Right atrium auricular region (tissue), 2 donors: Measurements from ENCODE around the gene TNS1. TPM values are rescaled to one million over a fixed set of nuclear protein-coding genes. Genes with fewer than 3 reads are reported as not detected.

Experiments used
- DNase-seq: peaks from one replicate; pipeline ENCODE4 v3.0.0-alpha.2; 2019; ENCODE audit warnings: low spot score
- H3K27ac ChIP-seq, 2 donors: fragments of 200-600 bp; sonication (generic); 1 replicate in 1 of 2; 2 replicates in 1 of 2; pipeline ENCODE4 v1.5.1; 2016 to 2019
- H3K27me3 ChIP-seq, 2 donors: fragments of 200-600 bp; sonication (generic); one replicate each; pipeline versions ENCODE4 v1.5.1 to v1.6.0; 2017 to 2019
- H3K36me3 ChIP-seq: fragments of 200-600 bp; sonication (generic); one replicate; pipeline ENCODE4 v1.5.1; 2016
- H3K4me1 ChIP-seq, 2 donors: fragments of 200-600 bp; sonication (generic); one replicate each; pipeline versions ENCODE4 v1.5.1 to v1.6.0; 2017 to 2019
- H3K4me3 ChIP-seq, 2 donors: fragments of 200-600 bp; sonication (generic); 1 replicate in 1 of 2; 2 replicates in 1 of 2; pipeline ENCODE4 v1.5.1; 2017 to 2019; ENCODE audit warnings: mild to moderate bottlenecking in 1 of 2, moderate library complexity in 1 of 2
- H3K9me3 ChIP-seq, 2 donors: fragments of 200-600 bp; sonication (generic); one replicate each; pipeline ENCODE4 v1.5.1; 2019
- total RNA-seq, 2 donors: library from RNA; depleted of rRNA; stranded (reverse); fragments of >200 nt; gene quantifications; one replicate each; pipeline ENCODE4 v1.1.0, GENCODE V29; 2016
- TF ChIP-seq, protein P1 (sequence below), 2 donors: fragments of 200-600 bp; sonication (generic); IDR thresholded peaks; one replicate each; pipeline ENCODE4 v1.5.1; 2019; ENCODE audit warnings: antibody characterized with exemption in 2 of 2

Gene TNS1
- total RNA-seq, 2 donors from 2014 or later, result 393 to 720 TPM

DNA sequence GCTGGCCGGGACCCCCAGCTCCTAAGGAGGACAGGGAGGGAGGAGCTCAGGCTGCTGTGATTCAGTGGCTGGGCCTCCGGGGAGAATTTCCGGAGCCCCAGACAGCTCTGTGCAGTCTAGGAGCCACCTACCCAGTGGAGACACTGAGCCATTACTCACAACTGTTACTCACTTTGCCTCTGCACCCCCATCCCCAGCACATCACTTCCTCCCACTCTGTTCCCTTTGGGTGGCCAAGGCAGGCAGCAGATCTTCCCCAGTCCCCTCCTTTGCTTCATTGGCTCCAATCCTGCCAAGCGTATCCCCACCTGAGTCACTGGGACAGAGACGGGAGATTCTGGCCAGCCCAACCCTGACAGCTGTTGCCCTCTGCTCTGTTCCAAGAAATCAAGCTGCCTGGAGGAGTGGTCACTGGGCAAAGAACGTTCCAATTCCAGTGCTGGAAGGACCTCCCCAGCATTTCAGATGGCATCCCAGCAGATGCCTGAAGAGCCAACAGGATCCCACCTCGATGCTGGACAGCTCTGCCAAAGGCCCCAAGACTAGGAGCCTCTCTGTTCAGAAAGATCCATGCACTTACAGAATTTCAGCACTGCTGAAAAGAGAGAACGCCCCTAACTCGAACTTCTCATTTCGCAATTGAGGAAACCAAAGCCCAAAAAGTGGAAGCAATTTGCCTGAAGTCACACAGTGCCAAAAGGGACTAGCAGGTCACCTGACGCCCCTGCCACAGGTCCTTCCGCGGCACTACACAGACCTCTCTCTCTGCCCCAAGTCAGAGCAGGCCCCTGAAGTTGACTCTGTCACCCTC is 68.3 kb downstream of the TNS1 start:
- TF ChIP-seq, protein P1, sequence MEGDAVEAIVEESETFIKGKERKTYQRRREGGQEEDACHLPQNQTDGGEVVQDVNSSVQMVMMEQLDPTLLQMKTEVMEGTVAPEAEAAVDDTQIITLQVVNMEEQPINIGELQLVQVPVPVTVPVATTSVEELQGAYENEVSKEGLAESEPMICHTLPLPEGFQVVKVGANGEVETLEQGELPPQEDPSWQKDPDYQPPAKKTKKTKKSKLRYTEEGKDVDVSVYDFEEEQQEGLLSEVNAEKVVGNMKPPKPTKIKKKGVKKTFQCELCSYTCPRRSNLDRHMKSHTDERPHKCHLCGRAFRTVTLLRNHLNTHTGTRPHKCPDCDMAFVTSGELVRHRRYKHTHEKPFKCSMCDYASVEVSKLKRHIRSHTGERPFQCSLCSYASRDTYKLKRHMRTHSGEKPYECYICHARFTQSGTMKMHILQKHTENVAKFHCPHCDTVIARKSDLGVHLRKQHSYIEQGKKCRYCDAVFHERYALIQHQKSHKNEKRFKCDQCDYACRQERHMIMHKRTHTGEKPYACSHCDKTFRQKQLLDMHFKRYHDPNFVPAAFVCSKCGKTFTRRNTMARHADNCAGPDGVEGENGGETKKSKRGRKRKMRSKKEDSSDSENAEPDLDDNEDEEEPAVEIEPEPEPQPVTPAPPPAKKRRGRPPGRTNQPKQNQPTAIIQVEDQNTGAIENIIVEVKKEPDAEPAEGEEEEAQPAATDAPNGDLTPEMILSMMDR (IDR thresholded peaks at IDR 0.05), result no peak
- H3K4me3 ChIP-seq, result peak overlapping the region; percentile 15 to 31
- H3K27me3 ChIP-seq, result no peaks in the 10 kb centered on the region
- H3K27ac ChIP-seq, result peak overlapping the region; percentile 96 to 99
- H3K4me1 ChIP-seq, result peaks cover 5 to 100% of the 10 kb centered on the region in 2 donors
- peaks cover 25% of the 10 kb centered on the region for H3K36me3 ChIP-seq
- H3K9me3 ChIP-seq, result no peaks in the 10 kb centered on the region
- DNase-seq, result peak; percentile 89

DNA sequence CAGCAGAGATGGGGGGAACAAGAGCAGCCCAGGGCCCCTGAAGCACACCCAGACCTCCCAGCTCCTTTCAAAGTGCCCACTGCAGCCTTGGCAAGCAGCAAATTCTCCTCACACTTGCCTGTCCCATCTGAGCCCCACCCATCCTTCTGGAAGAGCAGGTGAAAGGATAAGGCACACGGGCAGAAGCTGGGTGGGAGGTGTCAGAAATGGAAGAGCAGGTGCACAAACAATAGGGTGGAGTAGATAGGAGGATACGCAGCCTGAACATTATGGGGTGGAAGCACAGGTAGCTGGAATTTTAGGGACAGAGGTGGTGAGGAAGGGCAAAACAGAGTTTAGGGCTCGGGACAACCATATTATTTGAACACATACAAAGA is 69.2 kb downstream of the TNS1 start:
- TF ChIP-seq, protein P1 (IDR thresholded peaks at IDR 0.05), result no peak
- Histone ChIP-seq H3K4me3 (peak overlapping the region; percentile 12 to 22), H3K27me3 (no peaks in the 10 kb centered on the region), H3K4me1 (peaks cover 5 to 100% of the 10 kb centered on the region in 2 donors), H3K27ac (peak overlapping the region; percentile 96 to 99), H3K9me3 (no peaks in the 10 kb centered on the region), H3K36me3 (peaks cover 18% of the 10 kb centered on the region)
- no peak for DNase-seq

DNA sequence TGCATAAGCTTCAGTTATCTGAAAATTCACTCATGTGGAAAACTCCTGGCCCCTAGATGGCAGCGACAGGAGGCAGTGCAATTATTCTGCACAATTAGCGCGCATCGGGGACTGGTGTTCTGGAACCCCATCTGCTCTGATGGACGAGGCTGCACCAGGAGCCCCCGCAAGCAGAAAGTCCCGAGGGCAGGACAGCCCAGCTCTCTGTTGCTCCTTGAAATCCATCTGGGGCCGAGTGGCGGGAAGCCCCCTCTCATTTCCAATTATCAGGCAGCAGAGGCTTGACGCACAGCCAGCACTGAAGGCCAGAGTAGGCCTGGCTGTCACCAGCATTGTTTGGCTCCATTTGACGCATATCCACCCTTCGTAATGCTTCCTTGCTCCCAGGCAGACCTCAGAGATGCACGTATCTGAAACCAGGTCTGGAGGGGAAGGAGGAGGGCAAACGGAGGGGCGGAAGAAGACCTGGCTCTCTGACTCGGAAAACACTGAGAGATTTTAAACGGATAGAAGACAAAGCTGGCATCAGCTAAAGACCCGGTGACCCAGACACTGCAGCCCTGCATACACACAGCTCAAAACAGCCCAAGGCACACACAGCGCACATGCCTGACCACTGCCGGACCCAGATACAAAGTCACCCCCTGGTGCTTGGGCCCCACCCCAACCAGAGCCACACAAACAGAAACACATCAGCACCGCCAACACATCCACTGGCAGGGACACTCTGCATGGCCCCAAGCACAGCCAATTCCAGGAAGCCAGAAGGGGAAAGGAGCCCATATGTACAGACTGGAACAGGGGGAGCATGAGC is 69.8 kb downstream of the TNS1 start:
- no peak for DNase-seq
- H3K36me3 ChIP-seq, result peaks cover 16% of the 10 kb centered on the region
- peaks cover 5 to 100% of the 10 kb centered on the region in 2 donors for H3K4me1 ChIP-seq
- H3K27me3 ChIP-seq, result no peaks in the 10 kb centered on the region
- H3K27ac ChIP-seq, result peak overlapping the region; percentile 96 to 99
- H3K4me3 ChIP-seq, result peak overlapping the region; percentile 12 to 22
- H3K9me3 ChIP-seq, result no peaks in the 10 kb centered on the region
- TF ChIP-seq, protein P1 (IDR thresholded peaks at IDR 0.05), result no peak

DNA sequence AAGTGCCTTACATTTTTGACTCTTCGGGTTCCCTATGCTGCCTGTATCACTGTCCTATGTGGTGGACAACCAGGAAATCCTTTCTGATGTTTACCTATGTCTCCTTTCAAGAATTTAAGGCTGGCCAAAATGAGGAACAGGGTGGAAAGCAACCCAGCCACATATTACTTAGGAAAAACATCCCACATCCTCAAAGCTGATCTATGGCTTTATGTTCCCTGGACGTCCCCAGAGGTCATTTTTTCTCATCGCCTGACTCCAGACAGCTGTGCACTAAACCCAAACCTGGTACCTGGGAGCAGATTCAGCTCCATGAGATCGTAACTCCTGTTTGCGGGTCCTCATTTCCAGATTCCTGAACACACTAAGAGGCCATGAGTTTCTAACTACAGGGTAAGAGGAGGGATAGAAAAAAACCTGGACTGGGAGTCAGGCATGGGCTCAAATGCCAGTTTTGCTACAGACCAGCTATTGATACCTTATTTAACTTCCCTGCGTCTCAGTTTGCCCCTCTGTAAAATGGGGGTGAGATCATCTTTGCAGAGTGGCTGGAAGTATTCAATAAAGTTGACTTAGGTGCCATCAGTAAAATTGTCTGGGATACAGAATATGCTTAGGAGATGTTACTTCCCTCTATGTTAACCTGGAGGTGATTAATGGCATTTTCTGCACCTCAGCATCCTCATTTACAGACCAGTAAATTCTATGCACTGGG is 70.8 kb downstream of the TNS1 start:
- Histone ChIP-seq H3K36me3 (peaks cover 16% of the 10 kb centered on the region), H3K4me1 (peaks cover 5 to 100% of the 10 kb centered on the region in 2 donors), H3K27me3 (no peaks in the 10 kb centered on the region), H3K27ac (peak overlapping the region; percentile 96 to 99), H3K9me3 (no peaks in the 10 kb centered on the region), H3K4me3 (no peak overlapping the region)
- TF ChIP-seq, protein P1 (IDR thresholded peaks at IDR 0.05), result no peak
- no peak for DNase-seq

DNA sequence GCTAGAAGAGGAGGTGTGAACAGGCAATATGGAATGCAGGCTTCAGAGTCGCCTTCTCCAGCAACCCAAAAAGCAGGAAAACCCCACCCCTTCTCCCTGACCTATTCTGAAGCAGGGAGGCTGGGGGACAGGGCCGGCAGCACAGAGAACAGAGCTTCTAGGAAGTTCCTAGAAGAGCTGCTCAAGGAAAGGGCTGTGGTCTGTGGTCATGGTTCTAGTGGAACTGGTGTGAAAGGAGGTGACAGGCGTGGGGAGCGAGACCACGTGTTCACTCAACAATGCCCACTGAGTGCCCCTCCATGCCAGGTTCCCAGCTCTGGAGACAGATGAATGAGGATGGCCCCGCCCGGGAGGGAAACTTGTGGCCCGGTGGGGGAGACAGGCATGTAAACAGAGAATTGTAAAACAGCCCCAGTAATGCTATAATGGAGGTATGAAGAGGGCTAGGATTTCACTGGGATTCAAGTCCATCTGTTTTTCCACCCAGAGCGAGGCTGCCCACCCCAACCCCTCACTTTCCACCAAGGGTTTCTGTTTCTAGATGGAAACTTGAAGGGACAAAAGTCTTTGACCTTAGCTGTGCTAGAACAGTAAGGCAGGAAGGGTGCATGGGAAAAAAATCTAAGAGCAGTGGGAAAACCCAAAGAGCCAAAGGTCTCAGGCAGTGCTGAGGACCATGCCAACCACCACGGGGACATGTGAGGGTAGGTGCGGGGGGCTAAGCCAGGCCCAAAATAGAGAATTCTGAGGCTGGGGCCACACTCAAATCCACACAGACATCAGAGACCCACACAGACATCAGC is 71.8 kb downstream of the TNS1 start:
- Histone ChIP-seq H3K9me3 (no peaks in the 10 kb centered on the region), H3K27ac (peak overlapping the region; percentile 96 to 99), H3K27me3 (no peaks in the 10 kb centered on the region), H3K4me1 (peaks cover 5 to 100% of the 10 kb centered on the region in 2 donors), H3K4me3 (peak overlapping the region in 1 of 2 donors; percentile 6), H3K36me3 (peaks cover 16% of the 10 kb centered on the region)
- no peak for DNase-seq
- TF ChIP-seq, protein P1 (IDR thresholded peaks at IDR 0.05), result no peak
